GM19238 (cell line): ENCODE data around the gene PLA2G4D.

Experiments used
- DNase-seq: peaks from one replicate; pipeline ENCODE4 v3.0.0; 2011; ENCODE audit warnings: low spot score; ENCODE audit not compliant: insufficient read length

PLA2G4D gene

DNA sequence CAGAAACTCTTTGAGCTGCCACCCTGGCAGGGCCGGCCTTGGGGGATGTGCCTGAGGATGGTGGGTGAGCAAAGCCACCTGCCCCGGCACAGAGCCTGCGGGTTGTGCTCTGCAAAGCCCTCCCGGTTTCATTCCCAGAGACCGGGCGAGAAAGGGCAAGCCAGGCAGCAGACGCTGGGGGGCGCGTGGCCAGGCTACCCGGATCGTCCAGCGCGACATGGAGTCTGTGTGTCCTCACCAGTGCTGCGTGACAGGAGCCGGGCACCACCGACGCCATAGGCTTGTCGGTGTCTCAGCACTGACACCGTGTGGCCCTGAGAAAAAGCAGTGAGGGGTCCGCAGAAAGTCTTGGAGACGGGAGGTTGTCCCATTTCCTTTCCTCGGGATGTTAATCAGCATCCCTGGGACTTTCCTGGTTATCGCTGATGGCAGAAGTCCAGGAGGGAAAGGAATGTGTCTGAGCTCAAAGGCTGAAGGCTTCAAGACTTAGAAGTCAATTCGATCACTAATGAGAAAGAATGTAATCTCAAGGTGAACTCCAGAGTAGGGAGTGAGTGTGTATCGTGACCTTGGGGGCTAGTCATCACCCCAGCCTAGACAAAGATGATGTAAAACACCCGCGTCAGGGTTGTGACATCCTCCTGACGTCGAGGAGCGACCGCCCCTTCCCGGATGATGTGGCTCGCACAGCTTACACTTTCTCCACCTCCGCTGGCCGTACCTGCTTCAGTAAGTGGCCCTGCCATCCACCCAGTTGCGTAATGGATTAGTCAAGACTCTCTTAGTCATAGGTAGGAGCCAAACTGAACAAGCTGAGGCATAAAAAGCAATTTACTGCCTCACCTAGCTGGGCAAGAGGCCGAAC is 37.2 kb downstream of the PLA2G4D start:
- peak; percentile 56 for DNase-seq

DNA sequence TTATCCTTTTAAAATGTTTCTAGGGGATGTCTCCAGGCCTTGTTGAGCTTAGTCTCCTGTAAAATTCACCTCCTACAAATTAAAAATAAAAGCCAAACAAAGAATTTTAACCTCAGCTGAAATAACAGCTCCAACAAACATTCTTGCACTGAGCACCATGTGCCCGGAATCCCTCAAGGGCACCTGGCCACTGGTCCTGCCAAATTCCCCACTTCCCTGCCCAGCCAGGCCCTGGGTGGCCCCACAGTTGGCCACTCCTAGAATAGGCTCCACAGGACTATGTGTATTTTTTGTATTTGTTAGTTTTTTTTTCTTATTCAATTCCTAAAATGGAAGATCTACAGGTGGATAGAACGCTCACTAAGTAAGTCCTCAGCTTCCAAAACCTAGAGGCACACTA is 40.4 kb downstream of the PLA2G4D start:
- no peak for DNase-seq

DNA sequence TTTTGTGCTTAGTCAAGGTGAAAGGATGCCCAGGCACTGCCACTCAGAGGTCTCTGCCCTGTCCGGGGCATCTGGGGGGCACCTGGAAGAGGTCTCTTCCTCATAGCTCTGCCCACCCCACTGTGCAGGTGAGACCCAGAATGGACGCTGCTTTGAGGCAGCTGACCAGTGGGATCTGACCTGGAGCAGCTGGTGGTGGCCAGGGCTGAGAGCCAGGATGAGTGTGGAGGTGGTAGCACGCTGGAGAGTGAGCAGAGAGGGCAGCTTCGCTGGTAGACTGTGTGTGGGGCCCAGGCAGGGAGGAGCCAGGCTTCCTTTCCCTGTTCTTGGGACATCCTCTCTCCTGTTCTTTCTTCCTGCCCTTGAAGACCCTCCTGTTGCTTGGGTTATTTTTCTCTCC is 41.4 kb downstream of the PLA2G4D start:
- DNase-seq: no peak

GRCh38 chr15:42050484-42051255 is 43.7 kb downstream of the PLA2G4D start:
- DNase-seq: no peak

DNA sequence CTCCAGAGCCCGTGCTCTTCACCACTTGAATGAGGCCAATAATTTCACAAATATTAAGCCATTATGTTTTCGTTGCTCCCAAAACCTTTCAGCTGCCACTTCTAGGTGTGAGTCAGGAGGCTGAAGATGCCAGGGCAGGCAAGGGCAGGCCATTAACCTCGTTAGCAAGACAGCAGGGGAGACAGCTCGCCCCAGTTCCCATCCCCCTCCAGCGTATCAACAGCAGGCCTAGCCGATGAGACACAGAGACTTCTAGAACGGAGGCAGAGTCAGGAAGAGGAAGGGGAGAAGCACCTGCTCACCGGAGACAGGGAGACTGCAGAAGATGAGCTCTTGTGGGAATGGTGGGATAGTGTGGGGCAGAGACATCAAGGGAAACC is 45.6 kb downstream of the PLA2G4D start:
- DNase-seq: no peak

DNA sequence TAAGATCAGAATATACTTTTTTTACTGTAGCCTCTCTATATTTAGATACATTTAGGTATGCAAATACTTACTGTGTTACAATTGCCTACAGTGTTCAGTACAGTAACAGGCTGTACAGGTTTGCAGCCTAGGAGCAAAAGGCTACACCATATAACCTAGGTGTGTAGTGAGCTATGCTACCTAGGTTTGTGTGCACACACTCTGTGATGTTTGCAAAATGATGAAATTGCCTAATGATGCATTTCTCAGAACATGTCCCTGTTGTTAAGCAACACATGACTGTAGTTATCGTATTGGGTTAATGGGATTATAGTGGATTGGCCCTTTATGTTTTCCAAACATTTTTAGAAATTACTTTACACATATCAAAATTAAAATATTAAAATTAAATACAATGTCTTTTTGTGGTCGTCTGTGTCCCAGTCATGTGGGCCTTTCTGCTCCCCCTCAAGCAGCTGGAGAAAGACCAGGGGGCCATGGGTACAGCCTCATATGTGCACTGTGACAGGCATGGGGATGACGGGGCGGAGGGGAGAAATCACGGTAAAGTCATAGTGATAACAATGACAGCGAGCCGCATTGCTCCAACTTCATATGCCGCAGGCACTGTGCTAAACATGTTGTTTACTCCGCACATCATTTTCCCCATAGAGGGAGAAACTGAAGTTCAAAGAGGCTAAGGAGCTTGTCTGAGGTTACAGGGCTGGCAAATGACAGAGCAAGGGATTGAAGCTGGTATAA is 46.1 kb downstream of the PLA2G4D start:
- no peak for DNase-seq

DNA sequence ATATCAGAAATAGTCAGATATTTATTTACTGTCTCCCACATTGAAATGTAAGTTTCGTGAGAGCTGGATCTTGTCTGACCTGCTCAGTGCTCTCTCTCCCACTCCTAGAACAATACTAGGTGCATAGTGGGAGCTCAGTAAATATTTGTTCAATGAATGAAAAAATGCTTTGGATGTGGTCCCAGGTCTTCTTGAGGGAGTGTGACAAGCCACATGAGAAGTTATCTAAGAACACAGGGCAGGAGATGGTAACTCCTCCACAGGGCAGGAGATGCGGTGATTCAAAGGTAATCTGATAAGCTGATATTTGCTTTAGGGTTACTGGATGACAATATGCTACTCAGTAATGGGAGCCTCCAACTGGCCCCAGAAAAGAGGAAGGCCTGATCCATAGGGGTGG is 47.8 kb downstream of the PLA2G4D start:
- no peak for DNase-seq

DNA sequence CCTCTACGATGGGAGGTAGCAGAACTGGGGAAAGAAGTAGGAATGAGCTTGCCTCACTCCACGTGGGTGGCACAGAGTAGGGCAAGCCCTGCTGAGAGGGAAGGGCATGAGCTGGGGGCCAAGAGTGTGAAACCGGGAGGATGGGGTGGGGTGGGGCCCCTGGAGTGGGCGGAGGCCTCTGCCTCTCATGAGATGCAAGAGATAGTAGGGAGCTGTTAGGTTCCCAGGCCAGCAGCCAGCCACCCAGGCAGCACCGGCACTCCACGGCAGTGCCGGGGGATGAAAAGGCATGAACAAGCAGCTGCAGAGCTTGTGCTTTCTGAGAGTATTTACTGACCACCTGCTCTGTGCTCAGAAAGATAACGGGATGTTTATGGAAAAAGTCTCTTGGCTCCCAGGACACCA is 49.1 kb downstream of the PLA2G4D start:
- no peak for DNase-seq

DNA sequence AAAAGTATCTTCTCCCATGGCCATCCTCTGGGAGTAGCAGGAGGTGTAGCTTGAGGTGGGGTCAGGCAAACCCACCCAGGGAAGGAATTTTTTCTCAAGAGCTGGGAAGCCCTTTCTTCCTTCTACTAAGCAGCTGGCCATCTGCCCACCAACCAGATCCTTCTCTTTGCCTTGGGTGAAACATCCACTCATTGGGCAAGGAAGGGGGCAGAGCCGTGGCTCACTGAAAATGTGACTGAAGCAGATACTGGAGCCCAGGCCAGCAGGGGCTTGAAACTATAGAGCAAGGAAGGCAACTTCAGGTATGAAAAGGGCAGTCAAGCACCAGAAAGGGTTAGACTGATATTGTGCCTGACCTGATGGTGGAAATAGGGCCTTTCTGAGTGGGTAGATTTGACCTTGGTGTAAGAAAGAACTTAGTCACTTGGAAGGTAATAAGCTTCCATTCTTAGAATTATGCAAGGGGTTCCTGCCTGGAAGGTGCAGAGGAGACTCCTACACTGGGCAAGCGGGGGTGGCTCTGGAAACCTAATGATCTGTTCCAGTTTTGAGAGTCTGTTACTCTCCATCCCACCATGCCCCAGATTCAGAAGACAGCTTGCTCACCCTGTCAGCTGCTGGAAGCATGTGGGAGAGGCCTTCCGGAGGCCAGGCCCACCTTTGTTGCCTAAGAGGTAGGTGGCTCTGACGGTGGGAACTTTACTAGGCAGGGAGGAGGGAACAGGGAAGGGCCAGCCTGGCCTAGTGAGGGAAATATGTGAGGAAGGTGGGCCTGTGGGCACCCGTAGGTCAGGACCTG is 51.6 kb downstream of the PLA2G4D start:
- DNase-seq: no peak

- DNase-seq: no peak
Measured at GRCh38 chr15:42038401-42038800, 56.0 kb downstream of the PLA2G4D start.

- no peak for DNase-seq
Measured at GRCh38 chr15:42037656-42038055, 56.7 kb downstream of the PLA2G4D start.

GRCh38 chr15:42036966-42037365 is 57.4 kb downstream of the PLA2G4D start:
- DNase-seq: no peak

- DNase-seq: no peak
Measured at GRCh38 chr15:42036112-42036905, 58.1 kb downstream of the PLA2G4D start.

DNA sequence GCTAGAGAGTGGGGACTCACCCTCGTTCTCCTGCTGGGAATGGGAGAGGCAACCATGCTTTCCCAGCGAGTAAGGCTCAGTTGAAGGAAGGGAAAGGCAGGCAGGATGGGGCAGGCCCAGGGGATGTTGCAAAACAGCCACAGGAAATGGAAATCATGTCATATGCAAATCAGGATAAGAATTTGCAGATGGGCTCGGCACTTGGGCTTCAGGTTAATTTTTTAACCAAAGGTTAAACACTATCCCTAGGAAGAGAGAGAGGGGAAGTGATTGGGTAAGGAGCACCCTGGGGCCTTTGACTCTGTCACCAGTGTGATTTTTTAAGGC is 59.0 kb downstream of the PLA2G4D start:
- peak; percentile 66 for DNase-seq

DNA sequence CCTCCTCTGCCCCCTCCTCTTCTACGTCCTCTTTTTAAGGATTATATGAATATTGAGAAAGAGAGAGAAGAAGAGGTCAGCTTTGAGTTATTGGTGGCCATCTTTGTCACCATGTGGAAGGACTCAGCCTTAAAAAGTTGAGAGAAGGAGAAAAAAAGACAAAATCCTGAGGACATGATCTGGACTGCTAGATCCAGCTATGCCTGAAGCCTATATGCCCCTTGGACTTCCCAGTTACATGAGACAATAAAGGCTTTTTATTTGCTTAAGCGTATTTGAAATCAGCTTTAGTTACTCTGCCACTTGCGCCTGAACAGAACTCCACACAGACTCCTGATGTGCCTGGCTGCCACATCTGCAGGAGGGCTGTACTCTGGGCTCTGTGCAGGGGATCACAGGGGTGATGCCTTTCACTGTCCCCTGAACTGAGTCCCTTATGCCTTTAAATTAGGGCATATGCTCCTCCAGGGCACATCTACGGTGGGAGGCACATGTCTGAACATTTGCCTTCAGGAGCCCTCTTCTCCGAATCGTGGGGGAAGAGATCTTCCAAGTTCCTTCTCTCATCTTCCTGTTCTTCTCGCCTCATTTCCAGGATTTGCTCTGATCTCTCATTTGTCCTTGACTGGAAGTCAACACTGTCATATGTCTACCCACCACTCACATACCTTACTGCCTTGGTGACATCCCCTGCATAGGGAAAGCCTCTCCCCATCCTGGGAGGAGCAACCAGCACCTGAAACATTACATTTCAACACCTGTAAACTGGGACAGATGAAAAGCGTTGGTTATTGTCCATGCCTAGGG is 59.5 kb downstream of the PLA2G4D start:
- DNase-seq: no peak

GRCh38 chr15:42033214-42033873 is 61.0 kb downstream of the PLA2G4D start:
- DNase-seq: no peak

GRCh38 chr15:42032376-42033213 is 61.8 kb downstream of the PLA2G4D start:
- DNase-seq: no peak

GRCh38 chr15:42031198-42031915 is 63.0 kb downstream of the PLA2G4D start:
- no peak for DNase-seq
